Activated naive CD4-positive, alpha-beta T cell treated with anti-CD3 and anti-CD28 coated beads, Interleukin-2, amount 10 ng/mL, durations not matched to agents 7 days and 5 days (primary cell): ENCODE results near the gene TAX1BP1.

ENCODE experiments used
- CTCF ChIA-PET: fragments of 350-600 bp; sonication (Branson Sonifier 250); formaldehyde crosslinking; loops from one replicate; lab custom pipeline; 2021; ENCODE audit warnings: antibody characterized with exemption; lab: Charles Lee
- DNase-seq: peaks from one replicate; pipeline ENCODE4 v3.0.0-alpha.2; 2020
- H3K27ac Mint-ChIP-seq: one replicate; pipeline ENCODE4 v1.8.0; 2021; ENCODE audit warnings: mild to moderate bottlenecking, moderate library complexity, mixed read lengths
- H3K27me3 Mint-ChIP-seq: one replicate; pipeline ENCODE4 v1.8.0; 2021; ENCODE audit warnings: mild to moderate bottlenecking, mixed read lengths
- H3K36me3 Mint-ChIP-seq: one replicate; pipeline ENCODE4 v1.8.0; 2021; ENCODE audit warnings: mixed read lengths
- H3K4me1 Mint-ChIP-seq: one replicate; pipeline ENCODE4 v1.8.0; 2021; ENCODE audit warnings: mixed read lengths
- H3K4me3 Mint-ChIP-seq: one replicate; pipeline ENCODE4 v1.8.0; 2021; ENCODE audit warnings: mild to moderate bottlenecking, moderate library complexity, mixed read lengths
- H3K9me3 Mint-ChIP-seq: one replicate; pipeline ENCODE4 v1.8.0; 2021; ENCODE audit warnings: mixed read lengths

The TAX1BP1 gene

DNA sequence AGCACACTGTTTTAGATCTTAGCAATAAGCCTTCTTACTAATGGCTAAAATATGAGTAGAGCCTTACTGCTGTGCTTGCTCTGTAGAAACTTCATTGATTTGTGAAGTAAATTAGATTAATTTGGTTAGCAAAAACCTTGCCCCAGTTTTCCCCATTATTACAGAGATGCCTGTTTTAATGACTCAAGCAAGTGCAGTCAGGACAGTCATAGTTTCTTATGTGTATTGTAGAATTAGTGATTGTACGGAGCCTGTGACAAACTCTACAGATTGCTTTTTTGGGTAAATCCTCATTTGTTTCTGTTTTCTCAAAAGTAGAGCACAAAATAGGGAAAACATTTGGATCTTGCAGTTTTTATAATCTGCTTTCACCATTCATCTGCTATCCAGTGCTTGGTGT is 7.0 kb downstream of the TAX1BP1 start:
- no peaks in the 10 kb centered on the region for H3K9me3 Mint-ChIP-seq
- H3K4me1 Mint-ChIP-seq: peaks cover 18% of the 10 kb centered on the region
- H3K27me3 Mint-ChIP-seq: no peaks in the 10 kb centered on the region
- H3K27ac Mint-ChIP-seq: no peak overlapping the region
- CTCF ChIA-PET: no interaction called here
- H3K36me3 Mint-ChIP-seq: peaks cover 24% of the 10 kb centered on the region
- H3K4me3 Mint-ChIP-seq: no peak overlapping the region
- no peak for DNase-seq

DNA sequence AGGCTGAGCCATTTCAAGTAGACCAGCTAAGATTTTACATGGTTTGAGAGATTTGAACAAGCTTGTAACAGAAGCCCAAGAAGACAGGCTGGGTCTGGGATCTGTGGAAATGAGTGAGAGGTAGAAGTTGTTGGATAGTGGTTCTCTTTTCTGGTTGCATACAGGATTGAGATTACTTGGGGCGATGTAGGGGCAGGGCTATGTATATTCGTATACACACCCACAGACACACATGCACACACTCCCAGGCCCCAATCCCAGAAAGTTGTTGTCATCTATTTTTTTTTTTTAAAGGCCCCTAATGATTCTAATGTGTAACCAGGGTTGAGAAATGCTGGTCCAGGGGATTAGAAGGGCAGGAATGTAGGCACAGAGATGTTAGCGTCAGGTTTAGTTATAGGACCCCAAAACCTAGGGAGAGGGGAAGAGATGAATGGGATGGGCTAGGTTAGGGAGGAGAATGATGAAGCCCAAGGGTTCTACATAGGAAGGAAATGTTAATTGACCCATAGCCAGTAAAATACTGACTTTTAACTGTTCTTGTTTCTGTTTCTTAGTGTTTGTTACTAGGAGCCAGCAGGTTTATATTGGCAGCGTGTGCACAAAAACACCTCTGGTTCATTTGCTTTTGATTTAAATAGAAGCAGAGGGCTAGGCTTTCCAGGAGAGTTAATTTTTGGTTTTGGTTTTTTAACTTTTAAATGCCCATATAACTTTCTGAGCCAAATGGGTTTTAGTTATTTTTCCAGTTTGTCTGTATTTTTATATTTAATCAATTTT is 7.8 kb downstream of the TAX1BP1 start:
- Mint-ChIP-seq H3K4me3 (no peak overlapping the region), H3K27me3 (no peaks in the 10 kb centered on the region), H3K36me3 (peaks cover 28% of the 10 kb centered on the region), H3K9me3 (no peaks in the 10 kb centered on the region), H3K4me1 (peaks cover 10% of the 10 kb centered on the region), H3K27ac (no peak overlapping the region)
- no peak for DNase-seq
- CTCF ChIA-PET: no interaction called here

DNA sequence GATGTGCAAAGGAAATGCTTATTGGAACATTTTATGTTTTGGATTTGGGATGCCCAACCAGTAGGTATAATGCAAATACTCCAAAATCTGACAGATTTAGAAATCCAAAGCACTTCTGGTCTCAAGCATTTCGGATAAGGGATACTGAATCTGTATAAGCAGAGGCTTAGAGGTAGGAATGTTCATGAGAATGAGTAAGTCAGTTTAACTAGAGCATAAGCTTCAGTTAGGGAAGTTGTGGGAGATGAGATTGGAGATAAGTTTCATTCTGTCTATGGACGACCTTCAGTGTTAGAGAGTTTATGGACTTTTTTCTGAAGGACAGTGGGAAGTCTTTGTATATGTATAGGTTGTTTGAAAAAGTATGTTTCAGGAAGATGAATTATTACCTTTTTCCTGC is 10.4 kb downstream of the TAX1BP1 start:
- H3K27me3 Mint-ChIP-seq: no peaks in the 10 kb centered on the region
- H3K27ac Mint-ChIP-seq: no peak overlapping the region
- DNase-seq: no peak
- no peak overlapping the region for H3K4me3 Mint-ChIP-seq
- CTCF ChIA-PET: no interaction called here
- peaks cover 30% of the 10 kb centered on the region for H3K36me3 Mint-ChIP-seq
- H3K9me3 Mint-ChIP-seq: no peaks in the 10 kb centered on the region
- peaks cover 4% of the 10 kb centered on the region for H3K4me1 Mint-ChIP-seq

DNA sequence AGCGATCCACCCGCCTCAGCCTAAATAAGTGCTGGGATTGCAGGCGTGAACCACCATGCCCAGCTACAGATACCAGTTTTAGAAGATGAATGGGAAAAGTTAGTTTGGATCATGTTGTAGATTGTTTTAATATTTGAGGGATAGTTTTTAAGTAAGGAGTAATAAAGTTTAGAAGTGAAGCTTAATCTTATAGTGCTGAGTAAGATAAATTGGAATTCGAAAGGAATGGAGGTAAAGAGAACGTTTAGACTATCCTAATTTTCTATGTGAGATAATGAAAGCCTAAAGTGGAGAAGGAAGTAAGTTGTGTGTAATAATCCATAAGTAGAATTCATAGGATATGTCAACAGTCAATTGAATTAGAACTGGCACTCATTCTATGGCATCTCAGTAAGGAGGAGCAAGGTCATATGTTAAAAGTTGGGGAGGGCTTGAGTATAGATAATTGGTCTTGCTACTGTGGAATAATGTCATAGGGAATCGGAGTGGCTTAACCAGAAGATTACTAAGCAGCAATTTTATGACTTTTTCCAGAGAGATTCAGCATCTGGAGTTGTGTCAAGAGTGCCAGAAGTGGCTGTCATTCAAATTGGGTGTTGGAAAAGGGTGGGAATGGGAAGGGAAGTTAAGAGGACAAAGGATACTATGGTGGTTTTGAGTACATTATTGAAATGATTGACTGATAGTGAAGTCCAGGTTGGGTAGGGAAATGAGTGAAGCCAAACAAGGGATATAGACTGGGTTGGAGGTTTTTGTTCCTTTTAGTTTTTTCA is 12.1 kb downstream of the TAX1BP1 start:
- no peaks in the 10 kb centered on the region for H3K27me3 Mint-ChIP-seq
- no peak overlapping the region for H3K27ac Mint-ChIP-seq
- H3K36me3 Mint-ChIP-seq: peaks cover 33% of the 10 kb centered on the region
- peaks cover 4% of the 10 kb centered on the region for H3K4me1 Mint-ChIP-seq
- no peak overlapping the region for H3K4me3 Mint-ChIP-seq
- CTCF ChIA-PET: no interaction called here
- no peaks in the 10 kb centered on the region for H3K9me3 Mint-ChIP-seq
- no peak for DNase-seq

DNA sequence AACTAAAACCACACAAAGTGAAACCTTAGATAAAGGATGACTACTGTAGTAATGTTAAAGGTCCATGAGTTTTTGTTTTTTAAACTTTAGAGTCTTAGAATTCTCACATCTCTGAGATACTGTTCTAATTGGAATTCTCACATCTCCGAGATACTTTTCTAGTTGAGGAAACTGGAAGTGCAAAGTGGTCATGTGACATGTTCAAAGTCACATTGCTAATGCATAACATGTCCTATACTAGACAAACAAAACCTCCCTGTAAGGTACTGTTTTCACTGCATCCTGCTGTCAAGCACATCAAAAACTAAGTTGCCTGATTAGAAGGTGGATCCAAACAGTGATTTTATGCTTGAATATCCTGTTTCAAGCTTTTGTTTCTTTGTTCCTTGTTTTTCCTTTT is 13.9 kb downstream of the TAX1BP1 start:
- no peaks in the 10 kb centered on the region for H3K27me3 Mint-ChIP-seq
- DNase-seq: no peak
- H3K27ac Mint-ChIP-seq: no peak overlapping the region
- no peaks in the 10 kb centered on the region for H3K9me3 Mint-ChIP-seq
- H3K4me3 Mint-ChIP-seq: no peak overlapping the region
- CTCF ChIA-PET: no interaction called here
- peaks cover 6% of the 10 kb centered on the region for H3K4me1 Mint-ChIP-seq
- peaks cover 41% of the 10 kb centered on the region for H3K36me3 Mint-ChIP-seq

DNA sequence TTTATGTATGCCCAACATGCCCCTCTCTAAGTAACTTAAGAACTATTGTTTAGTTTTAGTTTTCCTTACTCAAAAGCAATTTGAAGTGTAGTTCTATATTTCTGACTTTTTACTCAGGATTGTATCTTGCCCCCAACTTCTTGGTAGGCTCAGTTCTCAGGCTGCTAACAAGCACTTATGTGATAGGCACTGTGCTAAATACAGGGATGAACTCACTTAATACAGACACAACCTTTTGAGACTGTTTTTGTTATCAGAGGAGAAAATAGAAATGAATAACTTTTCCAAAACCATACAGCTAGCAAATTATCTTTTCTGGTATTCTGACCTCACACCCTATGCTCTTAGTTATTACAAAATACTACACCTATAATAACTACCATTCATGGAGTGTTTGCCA is 16.3 kb downstream of the TAX1BP1 start:
- H3K4me3 Mint-ChIP-seq: no peak overlapping the region
- peaks cover 25% of the 10 kb centered on the region for H3K36me3 Mint-ChIP-seq
- CTCF ChIA-PET: interaction anchor here (0.6 kb wide), 1 partner anchor 10 kb away, joined by 3 read pairs; no protein-coding TSS in a partner anchor
- no peak for DNase-seq
- peaks cover 6% of the 10 kb centered on the region for H3K4me1 Mint-ChIP-seq
- H3K27me3 Mint-ChIP-seq: no peaks in the 10 kb centered on the region
- no peak overlapping the region for H3K27ac Mint-ChIP-seq
- H3K9me3 Mint-ChIP-seq: no peaks in the 10 kb centered on the region

DNA sequence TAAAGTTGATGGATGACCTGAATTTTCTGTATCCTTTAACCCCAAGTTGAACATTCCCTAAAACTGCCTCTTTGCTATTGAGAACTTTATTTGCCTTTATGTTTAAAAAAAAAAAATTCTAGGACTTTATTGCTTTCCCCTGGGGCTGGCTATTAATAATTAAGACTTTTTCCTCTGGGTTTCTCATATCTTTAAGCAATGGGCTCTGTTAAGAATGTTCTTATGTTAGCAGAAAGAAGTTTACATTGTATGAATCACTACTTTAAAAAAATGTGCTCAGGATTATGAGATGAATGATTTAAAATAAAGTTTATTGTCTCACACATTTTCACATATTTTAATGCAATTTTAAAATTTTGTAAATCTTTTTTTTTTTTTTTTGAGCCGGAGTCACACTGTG is 19.5 kb downstream of the TAX1BP1 start:
- no peak for DNase-seq
- peaks cover 21% of the 10 kb centered on the region for H3K36me3 Mint-ChIP-seq

DNA sequence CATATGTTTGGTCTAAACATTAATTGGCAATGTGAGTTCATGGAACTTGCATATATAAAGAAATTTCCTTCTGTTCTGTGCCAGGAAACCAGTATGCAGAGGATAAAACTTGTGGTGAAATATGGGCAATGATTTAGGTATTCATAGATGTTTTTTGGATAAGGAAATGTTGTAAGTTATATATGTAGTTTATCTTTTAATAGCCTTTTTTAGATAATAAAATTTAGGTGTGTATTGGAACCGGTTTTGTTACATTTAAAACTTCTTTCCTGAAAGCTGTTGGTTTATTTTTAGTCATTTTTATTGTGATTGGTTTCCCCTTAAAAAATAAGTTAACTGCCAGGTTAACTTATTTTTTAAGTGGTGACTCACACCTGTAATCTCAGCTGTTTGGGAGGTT is 22.1 kb downstream of the TAX1BP1 start:
- H3K4me1 Mint-ChIP-seq: peaks cover 2% of the 10 kb centered on the region
- CTCF ChIA-PET: no interaction called here
- H3K27ac Mint-ChIP-seq: no peak overlapping the region
- no peaks in the 10 kb centered on the region for H3K27me3 Mint-ChIP-seq
- no peak for DNase-seq
- peaks cover 29% of the 10 kb centered on the region for H3K36me3 Mint-ChIP-seq
- no peak overlapping the region for H3K4me3 Mint-ChIP-seq
- no peaks in the 10 kb centered on the region for H3K9me3 Mint-ChIP-seq

More for the DNA sequence above, 19.5 kb downstream of the TAX1BP1 start:
- no peak overlapping the region for H3K4me3 Mint-ChIP-seq
- no peaks in the 10 kb centered on the region for H3K27me3 Mint-ChIP-seq
- no peaks in the 10 kb centered on the region for H3K9me3 Mint-ChIP-seq
- peaks cover 4% of the 10 kb centered on the region for H3K4me1 Mint-ChIP-seq
- CTCF ChIA-PET: no interaction called here
- no peak overlapping the region for H3K27ac Mint-ChIP-seq

DNA sequence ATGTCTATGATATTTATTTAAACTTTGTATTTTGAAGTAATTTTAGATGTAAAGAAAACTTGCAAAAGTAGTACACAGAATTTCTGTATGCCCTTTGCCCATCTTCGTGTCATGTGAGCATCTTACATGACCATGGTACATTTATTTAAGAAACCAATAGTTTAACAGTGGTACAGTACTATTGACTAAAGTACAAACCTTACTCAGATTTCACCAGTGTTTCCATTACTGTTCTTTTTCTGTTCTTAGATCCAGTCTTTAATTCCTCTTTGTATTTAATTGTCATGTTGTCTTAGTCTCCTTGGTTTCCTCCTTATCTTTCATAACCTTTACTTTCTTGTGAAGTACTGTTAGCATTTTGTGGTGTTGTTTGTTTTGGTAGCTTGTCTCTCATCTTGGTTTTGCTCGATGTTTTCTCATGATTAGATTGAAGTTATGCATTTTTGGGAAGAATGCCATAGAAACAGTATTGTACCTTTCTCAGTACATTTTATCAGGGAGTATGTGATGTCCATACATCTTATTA is 24.1 kb downstream of the TAX1BP1 start:
- CTCF ChIA-PET: interaction anchor here (0.9 to 1.0 kb wide), 2 partner anchors 11 to 568 kb away, joined by 3 to 5 read pairs; no protein-coding TSS in a partner anchor

DNA sequence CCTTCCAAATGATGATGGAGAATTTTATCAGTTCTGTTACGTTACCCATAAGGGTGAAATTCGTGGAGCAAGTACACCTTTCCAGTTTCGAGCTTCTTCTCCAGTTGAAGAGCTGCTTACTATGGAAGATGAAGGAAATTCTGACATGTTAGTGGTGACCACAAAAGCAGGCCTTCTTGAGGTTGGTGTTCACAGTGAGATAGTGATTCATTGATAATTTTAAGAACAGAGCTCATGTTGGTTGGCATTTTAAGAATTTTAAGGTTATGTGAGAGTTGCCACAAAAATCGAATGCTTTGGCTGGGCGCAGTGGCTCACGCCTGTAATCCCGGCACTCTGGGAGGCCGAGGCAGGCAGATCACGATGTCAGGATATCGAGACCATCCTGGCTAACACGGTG is 25.9 kb downstream of the TAX1BP1 start:
- no peaks in the 10 kb centered on the region for H3K4me1 Mint-ChIP-seq
- H3K27ac Mint-ChIP-seq: no peak overlapping the region
- H3K4me3 Mint-ChIP-seq: no peak overlapping the region
- no peaks in the 10 kb centered on the region for H3K27me3 Mint-ChIP-seq
- H3K36me3 Mint-ChIP-seq: peaks cover 28% of the 10 kb centered on the region
- CTCF ChIA-PET: interaction anchor here (1.3 kb wide), 1 partner anchor 9 kb away, joined by 4 read pairs; no protein-coding TSS in a partner anchor
- no peak for DNase-seq
- no peaks in the 10 kb centered on the region for H3K9me3 Mint-ChIP-seq

More for the DNA sequence above, 24.1 kb downstream of the TAX1BP1 start:
- Mint-ChIP-seq H3K36me3 (peaks cover 22% of the 10 kb centered on the region), H3K4me3 (no peak overlapping the region), H3K27ac (no peak overlapping the region), H3K9me3 (no peaks in the 10 kb centered on the region), H3K27me3 (no peaks in the 10 kb centered on the region), H3K4me1 (no peaks in the 10 kb centered on the region)
- no peak for DNase-seq

DNA sequence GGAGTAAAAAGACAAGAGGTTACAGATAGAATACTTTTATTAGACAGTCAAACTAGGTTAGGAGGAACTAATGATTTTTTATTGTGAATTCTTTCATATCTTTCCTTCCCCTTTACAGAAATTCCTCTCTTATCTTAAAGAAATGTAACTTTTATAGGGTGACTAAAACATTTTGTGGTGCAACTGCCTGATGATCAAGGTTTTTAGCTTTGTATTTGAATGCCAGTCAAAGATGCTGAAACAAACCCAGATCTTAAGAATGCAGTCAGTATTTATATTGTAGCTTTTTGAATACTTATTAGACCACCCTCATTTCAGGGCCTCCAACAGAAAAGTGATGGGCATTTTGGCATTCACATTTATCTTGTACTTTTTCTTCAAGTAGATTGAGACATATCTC is 27.4 kb downstream of the TAX1BP1 start:
- H3K27ac Mint-ChIP-seq: no peak overlapping the region
- H3K27me3 Mint-ChIP-seq: no peaks in the 10 kb centered on the region
- CTCF ChIA-PET: interaction anchor here (1.0 kb wide), 1 partner anchor 252 kb away, joined by 5 read pairs; no protein-coding TSS in a partner anchor
- no peak overlapping the region for H3K4me3 Mint-ChIP-seq
- no peak for DNase-seq
- peaks cover 31% of the 10 kb centered on the region for H3K36me3 Mint-ChIP-seq
- no peaks in the 10 kb centered on the region for H3K9me3 Mint-ChIP-seq
- no peaks in the 10 kb centered on the region for H3K4me1 Mint-ChIP-seq

DNA sequence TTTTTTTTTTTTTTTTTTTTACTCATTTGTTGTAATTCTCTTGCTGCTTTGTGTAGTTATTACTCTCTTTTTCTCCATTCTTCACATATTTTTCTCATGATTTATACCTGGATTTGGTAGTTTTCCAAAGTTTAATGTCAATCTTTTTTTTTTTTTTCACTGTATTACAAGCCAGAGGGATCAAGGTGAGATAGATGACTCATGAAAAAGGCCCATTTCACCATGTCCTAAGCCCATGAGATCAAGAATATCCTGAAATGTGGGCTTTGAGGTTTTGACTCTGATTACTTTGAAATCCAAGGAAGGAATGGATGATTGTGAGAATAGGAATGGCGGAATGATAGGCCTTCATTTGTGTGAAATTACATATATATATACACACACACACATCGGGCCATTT is 31.1 kb downstream of the TAX1BP1 start:
- Mint-ChIP-seq H3K4me1 (no peaks in the 10 kb centered on the region), H3K9me3 (no peaks in the 10 kb centered on the region), H3K4me3 (no peak overlapping the region), H3K36me3 (peaks cover 25% of the 10 kb centered on the region), H3K27ac (no peak overlapping the region), H3K27me3 (no peaks in the 10 kb centered on the region)
- no peak for DNase-seq
- CTCF ChIA-PET: no interaction called here

DNA sequence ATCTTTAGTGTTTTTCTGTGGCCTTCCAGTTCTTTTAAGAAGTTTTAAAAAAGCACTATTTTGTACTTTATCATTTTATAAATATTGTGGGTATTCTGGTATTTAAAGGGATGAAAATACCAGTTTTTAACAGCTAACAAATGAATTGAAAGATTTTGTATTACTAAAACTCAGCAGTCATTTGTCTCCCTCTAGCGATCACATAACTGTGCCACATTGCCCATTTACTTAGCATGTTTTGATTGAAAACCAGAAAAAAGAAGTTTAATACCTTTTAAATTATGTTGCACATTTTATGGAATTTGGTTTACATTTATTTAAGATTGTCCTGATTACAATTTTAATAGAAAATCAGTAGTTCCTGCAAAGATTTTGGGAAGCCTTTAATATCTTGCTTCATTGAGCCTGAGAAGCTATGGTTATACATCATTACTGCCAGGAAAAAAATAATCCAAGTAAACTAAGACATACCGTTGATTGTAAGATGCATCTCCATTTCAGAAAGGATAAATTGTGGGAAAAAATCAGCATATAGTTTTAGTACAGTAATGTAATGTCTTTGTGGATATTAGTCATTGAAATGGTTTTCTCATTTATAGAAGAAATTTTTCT is 34.9 kb downstream of the TAX1BP1 start:
- Mint-ChIP-seq H3K27me3 (no peaks in the 10 kb centered on the region), H3K9me3 (no peaks in the 10 kb centered on the region), H3K27ac (no peak overlapping the region), H3K4me3 (no peak overlapping the region), H3K36me3 (peaks cover 20% of the 10 kb centered on the region), H3K4me1 (no peaks in the 10 kb centered on the region)
- CTCF ChIA-PET: interaction anchor here (0.9 to 1.7 kb wide), 11 partner anchors 9 to 323 kb away, joined by 3 to 6 read pairs (median 4); no protein-coding TSS in a partner anchor
- DNase-seq: no peak

DNA sequence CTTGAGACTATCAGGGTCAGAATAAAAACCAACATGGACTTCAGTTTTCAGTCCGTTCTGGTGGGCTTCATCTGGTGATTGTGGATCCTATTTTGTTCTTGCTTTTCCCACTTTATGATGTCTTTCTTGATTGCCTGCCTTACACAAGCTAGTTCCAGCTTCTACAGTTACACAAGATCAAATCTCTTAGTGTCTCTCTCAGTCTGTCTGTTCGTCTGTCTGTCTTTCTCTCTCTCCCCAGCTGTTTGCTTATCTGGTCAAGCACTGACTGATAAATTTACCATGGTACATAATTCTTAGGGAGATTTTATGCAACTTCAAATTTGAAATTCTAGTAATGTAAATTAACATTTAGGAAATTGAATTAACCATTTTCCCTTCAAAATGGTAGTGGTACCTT is 35.8 kb downstream of the TAX1BP1 start:
- Mint-ChIP-seq H3K4me1 (no peaks in the 10 kb centered on the region), H3K9me3 (no peaks in the 10 kb centered on the region), H3K36me3 (peaks cover 14% of the 10 kb centered on the region)

More for the DNA sequence above, 35.8 kb downstream of the TAX1BP1 start:
- CTCF ChIA-PET: interaction anchor here (1.0 to 1.4 kb wide), 3 partner anchors 9 to 169 kb away, joined by 3 to 4 read pairs (median 3); no protein-coding TSS in a partner anchor
- no peak for DNase-seq
- Mint-ChIP-seq H3K4me3 (no peak overlapping the region), H3K27ac (no peak overlapping the region), H3K27me3 (no peaks in the 10 kb centered on the region)
